Hematopoietic multipotent progenitor cell treated with erythropoietin and hydrocortisone succinate and interleukin-3 and kit ligand, for 4 days (in vitro differentiated cells): ENCODE results near the gene PMM1.
A peak's percentile ranks its signal among the peaks of the same experiment; 100 is the strongest.
"Not testable (repeated sequence)": the region's sequence is repeated elsewhere in the genome, so short reads cannot be mapped to it uniquely, and the experiment has no call there.

Source experiments
- DNase-seq: peaks from one replicate; pipeline ENCODE4 v3.0.0-alpha.2; 2015

The PMM1 gene

GRCh38 chr22:41596776-41597634 is 7.4 kb upstream of the PMM1 start:
- peak; percentile 77 for DNase-seq

GRCh38 chr22:41595703-41596102 is 6.1 kb upstream of the PMM1 start:
- no peak for DNase-seq

GRCh38 chr22:41593336-41593960 is 3.8 kb upstream of the PMM1 start:
- DNase-seq: not testable (repeated sequence)

- DNase-seq: no peak
Measured at GRCh38 chr22:41587347-41587723, 2.3 kb downstream of the PMM1 start.

GRCh38 chr22:41585898-41586297 is 3.7 kb downstream of the PMM1 start:
- no peak for DNase-seq

- DNase-seq: no peak
Measured at GRCh38 chr22:41584881-41585280, 4.8 kb downstream of the PMM1 start.

- DNase-seq: no peak
Measured at GRCh38 chr22:41582694-41583093, 6.9 kb downstream of the PMM1 start.

- no peak for DNase-seq
Measured at GRCh38 chr22:41579997-41580355, 9.7 kb downstream of the PMM1 start.

- no peak for DNase-seq
Measured at GRCh38 chr22:41579297-41579996, 10.2 kb downstream of the PMM1 start.

GRCh38 chr22:41578818-41579217 is 10.8 kb downstream of the PMM1 start:
- DNase-seq: no peak

GRCh38 chr22:41578114-41578513 is 11.5 kb downstream of the PMM1 start:
- no peak for DNase-seq

GRCh38 chr22:41576877-41577276 is 12.8 kb downstream of the PMM1 start:
- peak; percentile 88 for DNase-seq

GRCh38 chr22:41575533-41575932 is 14.1 kb downstream of the PMM1 start:
- no peak for DNase-seq

GRCh38 chr22:41574847-41575381 is 14.7 kb downstream of the PMM1 start:
- DNase-seq: no peak

- DNase-seq: no peak
Measured at GRCh38 chr22:41573677-41574076, 16.0 kb downstream of the PMM1 start.

GRCh38 chr22:41572305-41572704 is 17.3 kb downstream of the PMM1 start:
- not testable (repeated sequence) for DNase-seq

- no peak for DNase-seq
Measured at GRCh38 chr22:41571786-41572185, 17.9 kb downstream of the PMM1 start.

GRCh38 chr22:41570221-41570620 is 19.4 kb downstream of the PMM1 start:
- DNase-seq: no peak

GRCh38 chr22:41568811-41569210 is 20.8 kb downstream of the PMM1 start:
- DNase-seq: no peak

- no peak for DNase-seq
Measured at GRCh38 chr22:41567512-41567768, 22.2 kb downstream of the PMM1 start.

GRCh38 chr22:41565403-41566054 is 24.1 kb downstream of the PMM1 start:
- DNase-seq: peak; percentile 88

GRCh38 chr22:41564563-41564962 is 25.1 kb downstream of the PMM1 start:
- DNase-seq: no peak

- DNase-seq: no peak
Measured at GRCh38 chr22:41563051-41563711, 26.5 kb downstream of the PMM1 start.
